Neural crest cell (in vitro differentiated cells): ENCODE results near the gene ABLIM2. TPM values are rescaled to one million over a fixed set of nuclear protein-coding genes. Genes with fewer than 3 reads are reported as not detected.
A peak's percentile ranks its signal among the peaks of the same experiment; 100 is the strongest.

ENCODE experiments used
- DNase-seq: peaks from one replicate; pipeline ENCODE4 v3.0.0; 2021; ENCODE audit warnings: low read depth, mixed read lengths, low spot score
- H3K27ac Mint-ChIP-seq: one replicate; pipeline ENCODE4 v1.8.0; 2021; ENCODE audit warnings: mild to moderate bottlenecking, mixed read lengths; ENCODE audit not compliant: unreplicated experiment
- H3K27me3 Mint-ChIP-seq: 2 replicates; pipeline ENCODE4 v1.8.0; 2021; ENCODE audit warnings: low read depth, mild to moderate bottlenecking, mixed read lengths
- H3K36me3 Mint-ChIP-seq: 2 replicates; pipeline ENCODE4 v1.8.0; 2021; ENCODE audit warnings: low read depth, mild to moderate bottlenecking, mixed read lengths
- H3K4me1 Mint-ChIP-seq: 2 replicates; pipeline ENCODE4 v1.8.0; 2021; ENCODE audit warnings: mixed read lengths
- H3K4me3 Mint-ChIP-seq: one replicate; pipeline ENCODE4 v1.8.0; 2021; ENCODE audit warnings: mild to moderate bottlenecking, mixed read lengths
- H3K9me3 Mint-ChIP-seq: 2 replicates; pipeline ENCODE4 v1.8.0; 2021; ENCODE audit warnings: mixed read lengths
- total RNA-seq: library from RNA; stranded (reverse); gene quantifications from 2 replicates; pipeline ENCODE4 v1.2.1, GENCODE V29; 2021
- TF ChIP-seq, protein P1 (sequence below): fragments of 200-600 bp; sonication (generic); conservative IDR thresholded peaks from 2 replicates; pipeline ENCODE4 v1.5.0; 2021; ENCODE audit warnings: antibody characterized with exemption, mild to moderate bottlenecking

ABLIM2 gene
- total RNA-seq, 1 donor from 2014 or later = 3.8 TPM

DNA sequence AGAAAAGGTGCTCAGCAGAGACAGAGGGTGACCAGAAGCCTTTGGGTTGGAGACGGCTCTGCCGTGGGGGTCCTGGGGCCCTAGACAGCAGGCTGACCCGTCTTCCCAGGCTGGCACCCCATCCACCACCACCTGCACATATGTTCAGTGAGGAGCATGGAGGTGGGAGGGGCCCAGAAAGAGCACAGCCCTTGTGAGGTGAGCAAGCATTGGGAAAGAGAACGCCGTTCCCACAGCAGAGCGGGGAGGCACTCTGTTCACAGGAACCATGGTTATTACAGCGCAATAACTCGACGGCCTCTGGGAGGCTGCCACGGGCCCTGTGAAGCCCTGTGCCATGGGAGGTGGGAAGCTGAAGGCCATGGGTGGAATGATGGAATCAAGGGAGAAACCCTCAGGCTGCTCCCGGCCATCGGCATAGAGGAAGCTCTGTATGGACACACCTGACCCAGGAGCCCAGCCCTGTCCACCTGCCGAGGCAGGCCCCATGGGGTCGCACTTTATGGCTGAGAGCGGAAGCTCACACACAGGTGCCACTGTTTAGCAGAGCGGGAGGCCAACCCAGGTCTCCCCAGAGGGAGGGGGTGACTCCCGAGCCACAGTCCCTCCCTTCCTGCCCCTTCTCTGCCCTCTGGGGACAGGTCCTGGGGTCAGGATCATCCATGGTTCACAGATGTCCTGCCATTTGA is 125.4 kb downstream of the ABLIM2 start:
- Mint-ChIP-seq H3K4me1 (peaks cover 18% of the 10 kb centered on the region), H3K4me3 (no peak overlapping the region), H3K27me3 (no peaks in the 10 kb centered on the region), H3K9me3 (no peaks in the 10 kb centered on the region), H3K27ac (no peak overlapping the region), H3K36me3 (no peaks in the 10 kb centered on the region)
- no peak for DNase-seq
- TF ChIP-seq, protein P1, sequence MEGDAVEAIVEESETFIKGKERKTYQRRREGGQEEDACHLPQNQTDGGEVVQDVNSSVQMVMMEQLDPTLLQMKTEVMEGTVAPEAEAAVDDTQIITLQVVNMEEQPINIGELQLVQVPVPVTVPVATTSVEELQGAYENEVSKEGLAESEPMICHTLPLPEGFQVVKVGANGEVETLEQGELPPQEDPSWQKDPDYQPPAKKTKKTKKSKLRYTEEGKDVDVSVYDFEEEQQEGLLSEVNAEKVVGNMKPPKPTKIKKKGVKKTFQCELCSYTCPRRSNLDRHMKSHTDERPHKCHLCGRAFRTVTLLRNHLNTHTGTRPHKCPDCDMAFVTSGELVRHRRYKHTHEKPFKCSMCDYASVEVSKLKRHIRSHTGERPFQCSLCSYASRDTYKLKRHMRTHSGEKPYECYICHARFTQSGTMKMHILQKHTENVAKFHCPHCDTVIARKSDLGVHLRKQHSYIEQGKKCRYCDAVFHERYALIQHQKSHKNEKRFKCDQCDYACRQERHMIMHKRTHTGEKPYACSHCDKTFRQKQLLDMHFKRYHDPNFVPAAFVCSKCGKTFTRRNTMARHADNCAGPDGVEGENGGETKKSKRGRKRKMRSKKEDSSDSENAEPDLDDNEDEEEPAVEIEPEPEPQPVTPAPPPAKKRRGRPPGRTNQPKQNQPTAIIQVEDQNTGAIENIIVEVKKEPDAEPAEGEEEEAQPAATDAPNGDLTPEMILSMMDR = no peak

DNA sequence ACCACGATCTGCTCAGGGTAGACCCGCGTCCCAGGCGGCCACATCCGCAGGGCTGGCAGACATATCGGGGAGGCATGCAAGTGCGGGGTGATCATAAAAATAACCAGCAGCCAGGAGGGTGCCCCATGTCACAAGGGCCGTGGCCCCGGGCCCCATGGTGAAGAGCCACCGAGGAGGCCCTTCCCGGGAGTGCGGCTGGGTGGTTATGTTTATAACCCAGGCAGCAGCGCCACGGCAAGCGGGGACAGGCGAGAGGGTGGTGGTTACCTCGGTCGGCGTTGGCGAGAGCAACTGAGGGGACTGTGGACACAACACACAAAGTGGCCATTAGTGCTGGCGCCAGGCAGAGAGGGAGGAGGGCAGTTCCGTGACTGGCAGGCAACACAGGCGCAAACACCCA is 126.2 kb downstream of the ABLIM2 start:
- no peaks in the 10 kb centered on the region for H3K27me3 Mint-ChIP-seq
- DNase-seq = no peak
- no peaks in the 10 kb centered on the region for H3K9me3 Mint-ChIP-seq
- no peak overlapping the region for H3K4me3 Mint-ChIP-seq
- H3K4me1 Mint-ChIP-seq = peaks cover 17% of the 10 kb centered on the region
- H3K36me3 Mint-ChIP-seq = no peaks in the 10 kb centered on the region
- H3K27ac Mint-ChIP-seq = no peak overlapping the region
- TF ChIP-seq, protein P1 = no peak

DNA sequence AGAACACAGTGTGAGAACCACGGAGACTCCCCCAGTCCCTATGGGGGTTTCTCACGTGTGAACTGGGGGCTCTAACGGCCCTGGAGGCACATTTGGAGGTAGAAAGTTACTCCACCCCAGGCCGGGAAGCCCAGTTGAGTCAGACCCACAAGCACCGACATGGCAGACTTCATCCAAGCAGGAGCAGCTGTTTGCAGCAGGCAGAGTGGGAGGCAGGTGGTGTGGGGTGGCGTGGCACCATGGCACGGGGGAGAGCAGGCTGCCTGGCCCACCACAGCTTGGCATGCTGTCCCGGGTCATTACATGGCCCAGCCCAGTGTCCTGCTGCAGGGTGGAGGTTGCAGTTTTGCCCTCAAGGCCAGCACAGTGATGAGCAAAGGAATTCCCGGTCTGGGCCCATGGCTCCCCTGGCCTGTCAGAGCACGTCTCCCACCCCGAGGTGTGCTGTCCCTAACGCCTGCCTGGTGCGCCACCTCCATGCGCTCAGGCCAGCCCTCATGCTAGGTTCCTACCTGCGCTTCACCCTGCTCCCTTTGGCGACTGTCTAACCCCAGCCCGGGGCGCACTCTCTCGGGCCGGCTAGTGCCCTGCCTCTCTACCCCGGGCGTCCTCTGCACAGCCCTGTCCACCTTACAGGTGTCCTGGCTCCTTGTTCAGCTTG is 128.4 kb downstream of the ABLIM2 start:
- DNase-seq = no peak
- H3K36me3 Mint-ChIP-seq = no peaks in the 10 kb centered on the region
- H3K4me3 Mint-ChIP-seq = no peak overlapping the region
- TF ChIP-seq, protein P1 = no peak
- H3K27ac Mint-ChIP-seq = peak overlapping the region; percentile 71
- no peaks in the 10 kb centered on the region for H3K27me3 Mint-ChIP-seq
- H3K4me1 Mint-ChIP-seq = peaks cover 9% of the 10 kb centered on the region
- no peaks in the 10 kb centered on the region for H3K9me3 Mint-ChIP-seq

DNA sequence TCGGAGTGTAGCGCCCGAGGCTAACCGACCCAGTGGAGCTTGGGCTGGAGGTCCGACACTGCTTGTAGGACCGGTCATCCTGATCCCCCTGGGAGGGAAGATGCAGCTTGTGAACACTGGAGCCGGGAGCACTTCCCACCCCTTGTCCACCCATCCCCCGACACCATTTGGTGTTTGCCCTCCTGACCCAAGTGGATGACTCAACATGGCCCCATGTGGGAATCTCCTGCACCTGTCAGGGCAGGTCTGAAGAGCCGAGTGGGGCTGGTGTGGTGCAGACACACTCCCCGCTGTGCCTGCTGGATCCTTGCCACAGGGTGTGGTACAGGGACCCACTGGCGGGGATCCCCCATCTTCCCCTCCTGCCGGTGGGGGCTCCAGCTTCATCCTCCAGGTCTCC is 128.9 kb downstream of the ABLIM2 start:
- peaks cover 7% of the 10 kb centered on the region for H3K4me1 Mint-ChIP-seq
- H3K36me3 Mint-ChIP-seq = no peaks in the 10 kb centered on the region
- H3K4me3 Mint-ChIP-seq = no peak overlapping the region
- peak overlapping the region; percentile 71 for H3K27ac Mint-ChIP-seq
- TF ChIP-seq, protein P1 = no peak
- H3K9me3 Mint-ChIP-seq = no peaks in the 10 kb centered on the region
- no peak for DNase-seq
- H3K27me3 Mint-ChIP-seq = no peaks in the 10 kb centered on the region

DNA sequence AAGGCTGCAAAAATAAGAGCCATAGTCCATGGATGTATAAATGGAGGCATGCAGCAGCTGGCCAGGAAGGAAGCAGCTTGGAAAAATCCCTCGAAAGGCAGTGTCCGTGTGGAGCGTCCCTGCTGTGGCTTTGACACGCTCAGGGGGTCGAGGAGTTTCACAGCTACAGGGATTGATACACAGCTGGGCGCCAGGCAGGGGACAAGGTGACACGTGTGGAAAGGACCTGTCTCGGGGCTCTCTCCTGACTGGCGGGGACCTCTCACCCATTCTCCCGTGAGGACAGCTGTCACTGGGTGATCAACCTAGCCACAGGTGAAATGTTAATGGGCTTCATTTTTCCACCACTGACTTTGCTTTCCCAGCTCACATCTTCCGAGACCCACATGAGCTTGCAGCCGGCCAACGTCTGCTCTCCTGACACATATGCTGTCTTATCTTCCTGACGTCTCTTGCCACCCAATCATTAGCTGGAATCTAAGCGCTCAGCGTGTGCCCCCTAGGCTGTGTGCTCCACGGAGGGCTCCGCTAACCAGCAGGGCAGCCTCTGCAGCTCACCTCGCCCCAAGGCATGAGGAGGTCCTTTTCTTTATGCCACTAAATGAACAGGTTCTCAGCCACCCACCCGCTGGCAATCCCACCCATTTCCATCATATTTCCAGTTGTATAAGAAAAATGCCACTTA is 129.6 kb downstream of the ABLIM2 start:
- Mint-ChIP-seq H3K4me3 (no peak overlapping the region), H3K36me3 (no peaks in the 10 kb centered on the region), H3K27ac (no peak overlapping the region), H3K27me3 (no peaks in the 10 kb centered on the region), H3K9me3 (no peaks in the 10 kb centered on the region), H3K4me1 (peaks cover 7% of the 10 kb centered on the region)
- no peak for DNase-seq
- TF ChIP-seq, protein P1 = no peak
